Upper lobe of left lung (tissue), 4 donors: Measurements from ENCODE around the gene ARID3B.

Source experiments
- CTCF ChIP-seq, 6 experiments: fragments of 450-650 bp in 4 of 6; fragments of 200-600 bp in 2 of 6; sonication (generic) in 2 of 6; IDR thresholded peaks; one replicate each; pipeline ENCODE4 v1.5.1; 2016 to 2019; ENCODE audit warnings: antibody characterized with exemption in 6 of 6
- EP300 ChIP-seq, 4 donors: sonication (generic); formaldehyde crosslinking; IDR thresholded peaks; one replicate each; pipeline ENCODE4 v1.5.1; 2017; ENCODE audit warnings: antibody characterized with exemption in 4 of 4, control low read depth in 2 of 4
- POLR2A ChIP-seq, 4 donors: fragments of 450-650 bp; IDR thresholded peaks; one replicate each; pipeline ENCODE4 v1.5.1; 2016 to 2017; ENCODE audit warnings: antibody characterized with exemption in 4 of 4, mild to moderate bottlenecking in 2 of 4

GRCh38 chr15:74631408-74631807 lies 90.4 kb downstream of the ARID3B start:
- TF ChIP-seq CTCF (IDR thresholded peaks at IDR 0.05) (no peak), POLR2A (IDR thresholded peaks at IDR 0.05) (no peak), EP300 (IDR thresholded peaks at IDR 0.05) (no peak)
